Muscle layer of duodenum (tissue), 2 donors: ENCODE results near the gene SERPINI2.

Experiments
- H3K27ac ChIP-seq: one replicate; pipeline ENCODE4 v1.7.0; 2013; ENCODE audit warnings: mild to moderate bottlenecking, low read length
- H3K27me3 ChIP-seq: one replicate; pipeline ENCODE4 v1.7.0; 2013; ENCODE audit warnings: low read depth, mild to moderate bottlenecking, control low read depth, low read length
- H3K36me3 ChIP-seq, 2 donors: one replicate each; pipeline ENCODE4 v1.7.0; 2013; ENCODE audit warnings: low read length in 2 of 2, control low read depth in 1 of 2, mild to moderate bottlenecking in 1 of 2; ENCODE audit not compliant: insufficient read depth in 2 of 2, control insufficient read depth in 1 of 2
- H3K4me1 ChIP-seq, 2 donors: one replicate each; pipeline ENCODE4 v1.7.0; 2013; ENCODE audit warnings: low read length in 2 of 2, mild to moderate bottlenecking in 2 of 2, control low read depth in 1 of 2, moderate library complexity in 1 of 2; ENCODE audit not compliant: insufficient read depth in 2 of 2, control insufficient read depth in 1 of 2
- H3K4me3 ChIP-seq, 2 donors: one replicate each; pipeline ENCODE4 v1.7.0; 2013; ENCODE audit warnings: low read length in 2 of 2, low read depth in 1 of 2, mild to moderate bottlenecking in 1 of 2
- H3K9me3 ChIP-seq, 2 donors: one replicate each; pipeline ENCODE4 v1.7.0; 2013; ENCODE audit warnings: low read length in 2 of 2, control low read depth in 1 of 2, mild to moderate bottlenecking in 1 of 2; ENCODE audit not compliant: control insufficient read depth in 1 of 2
- donor health status: healthy.

The SERPINI2 gene

DNA sequence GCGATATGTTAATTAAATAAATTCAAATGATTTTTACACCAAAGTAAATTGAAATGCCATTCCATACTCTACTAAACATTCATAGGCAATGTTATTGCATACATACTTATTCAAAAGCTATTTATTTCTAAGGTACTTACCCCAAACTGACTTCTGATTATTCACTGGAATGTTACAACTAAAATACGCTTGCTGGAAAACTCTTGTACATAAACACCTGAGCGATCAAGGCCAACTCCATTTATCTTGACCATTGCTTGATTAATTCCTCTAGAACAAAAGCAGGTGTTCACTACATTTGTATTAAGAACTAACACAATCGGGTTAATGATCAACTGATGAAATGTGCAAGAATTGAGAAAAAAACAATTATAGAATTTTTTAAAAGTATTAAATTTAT, at the start of gene SERPINI2:
SERPINI2 (minus strand) TSS at position 180 of the 400 bp plus-strand sequence. CDS start 2,208 bp downstream, outside the sequence.
- H3K4me1 ChIP-seq = no peaks in the 10 kb centered on the region
- no peaks in the 10 kb centered on the region for H3K27me3 ChIP-seq
- H3K27ac ChIP-seq = no peak within 1 kb of the TSS
- H3K9me3 ChIP-seq = no peaks in the 10 kb centered on the region
- no peak within 1 kb of the TSS for H3K4me3 ChIP-seq
- H3K36me3 ChIP-seq = no peaks in the 10 kb centered on the region

- Histone ChIP-seq H3K4me3 (no peak overlapping the region), H3K27ac (no peak overlapping the region), H3K4me1 (no peaks in the 10 kb centered on the region), H3K27me3 (no peaks in the 10 kb centered on the region), H3K36me3 (no peaks in the 10 kb centered on the region), H3K9me3 (no peaks in the 10 kb centered on the region)
These were observed 47.1 kb upstream of the SERPINI2 start for GRCh38 chr3:167521006-167521355.

DNA sequence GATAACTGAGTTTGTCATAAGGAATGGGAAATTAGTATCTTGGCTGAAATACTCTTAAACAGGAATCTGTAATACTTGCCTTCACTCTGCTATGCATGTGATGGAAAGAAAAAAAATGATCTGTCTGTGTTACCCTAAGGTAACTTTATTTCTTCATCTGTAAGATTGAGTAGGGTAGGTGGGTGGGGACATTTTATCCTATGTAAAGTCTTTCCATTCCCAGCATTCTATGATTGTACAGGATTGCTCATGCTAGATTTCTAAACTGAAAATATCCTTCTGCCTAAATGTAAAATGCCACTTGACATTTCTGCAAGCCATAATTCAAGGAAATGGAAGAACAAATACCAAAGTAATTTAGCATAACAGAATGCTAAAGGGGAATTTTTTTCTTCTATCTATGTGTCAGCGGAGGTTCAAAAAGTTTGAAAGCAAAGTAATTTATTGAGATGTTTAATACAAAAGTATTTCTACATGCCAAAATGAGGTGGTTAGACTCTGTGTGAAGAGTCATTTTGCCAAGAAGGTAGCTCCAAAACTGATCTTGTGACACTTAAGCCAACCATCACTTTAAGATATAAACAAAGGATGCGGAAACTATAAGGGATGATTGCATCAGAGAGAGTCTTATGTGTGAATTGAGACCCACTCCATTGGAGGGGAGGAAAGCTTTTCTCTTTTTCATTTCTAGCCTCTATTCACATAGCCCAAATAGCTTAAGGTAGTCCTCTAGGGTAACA, 46.6 kb upstream of the SERPINI2 start:
- Histone ChIP-seq H3K36me3 (no peaks in the 10 kb centered on the region), H3K27me3 (no peaks in the 10 kb centered on the region), H3K9me3 (no peaks in the 10 kb centered on the region), H3K4me1 (no peaks in the 10 kb centered on the region), H3K27ac (no peak overlapping the region), H3K4me3 (no peak overlapping the region)

GRCh38 chr3:167507954-167508353, 34.1 kb upstream of the SERPINI2 start:
- Histone ChIP-seq H3K27me3 (no peaks in the 10 kb centered on the region), H3K36me3 (no peaks in the 10 kb centered on the region), H3K4me1 (no peaks in the 10 kb centered on the region), H3K27ac (no peak overlapping the region), H3K4me3 (no peak overlapping the region), H3K9me3 (no peaks in the 10 kb centered on the region)

GRCh38 chr3:167502401-167502800, 28.6 kb upstream of the SERPINI2 start:
- Histone ChIP-seq H3K36me3 (no peaks in the 10 kb centered on the region), H3K9me3 (no peaks in the 10 kb centered on the region), H3K4me1 (no peaks in the 10 kb centered on the region), H3K4me3 (no peak overlapping the region), H3K27me3 (no peaks in the 10 kb centered on the region), H3K27ac (no peak overlapping the region)

GRCh38 chr3:167501941-167502340, 28.1 kb upstream of the SERPINI2 start:
- no peak overlapping the region for H3K4me3 ChIP-seq
- no peaks in the 10 kb centered on the region for H3K27me3 ChIP-seq
- no peaks in the 10 kb centered on the region for H3K9me3 ChIP-seq
- H3K27ac ChIP-seq = no peak overlapping the region
- no peaks in the 10 kb centered on the region for H3K4me1 ChIP-seq
- no peaks in the 10 kb centered on the region for H3K36me3 ChIP-seq

DNA sequence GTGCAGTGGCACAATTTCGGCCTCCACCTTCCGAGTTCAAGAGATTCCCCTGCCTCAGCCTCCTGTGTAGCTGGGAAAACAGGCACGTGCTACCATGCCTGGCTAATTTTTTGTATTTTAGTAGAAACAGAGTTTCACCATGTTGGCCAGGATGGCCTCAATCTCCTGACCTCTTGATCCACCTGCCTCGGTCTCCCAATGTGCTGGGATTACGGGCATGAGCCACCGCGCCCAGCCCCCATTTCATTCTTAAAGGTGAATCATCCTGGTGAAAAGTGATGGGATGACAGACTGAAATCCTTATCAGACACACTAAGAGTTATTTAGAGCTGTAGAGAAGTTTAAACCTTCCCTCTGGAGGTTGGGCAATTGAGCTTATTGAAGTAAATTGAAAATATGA, 24.1 kb upstream of the SERPINI2 start:
- Histone ChIP-seq H3K9me3 (no peaks in the 10 kb centered on the region), H3K36me3 (no peaks in the 10 kb centered on the region), H3K27ac (no peak overlapping the region), H3K4me3 (no peak overlapping the region), H3K4me1 (no peaks in the 10 kb centered on the region), H3K27me3 (no peaks in the 10 kb centered on the region)

- Histone ChIP-seq H3K27me3 (no peaks in the 10 kb centered on the region), H3K4me3 (no peak overlapping the region), H3K36me3 (no peaks in the 10 kb centered on the region), H3K27ac (no peak overlapping the region), H3K9me3 (no peaks in the 10 kb centered on the region), H3K4me1 (no peaks in the 10 kb centered on the region)
These were observed 19.4 kb upstream of the SERPINI2 start for GRCh38 chr3:167493244-167493643.

- no peaks in the 10 kb centered on the region for H3K4me1 ChIP-seq
- H3K27ac ChIP-seq = no peak overlapping the region
These were observed 17.8 kb upstream of the SERPINI2 start for GRCh38 chr3:167491621-167492020.

DNA sequence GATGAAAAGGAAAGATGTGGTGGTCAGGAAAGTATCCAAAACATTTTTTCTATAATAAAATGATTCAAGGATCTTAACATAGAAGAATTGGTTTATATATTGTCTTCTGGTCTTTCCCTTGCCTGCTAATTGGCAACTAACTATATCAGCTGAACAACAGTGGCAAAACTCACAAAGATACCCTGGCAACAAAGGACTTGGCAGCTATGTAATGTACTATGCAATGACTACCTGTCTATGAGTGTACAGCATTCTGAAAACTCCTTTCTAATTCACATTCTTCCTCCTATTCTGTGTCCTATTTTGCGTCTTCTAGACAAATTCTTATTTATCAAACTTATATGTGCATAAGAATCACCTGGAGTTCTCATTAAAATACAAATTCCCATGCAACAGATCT, 15.7 kb upstream of the SERPINI2 start:
- Histone ChIP-seq H3K4me1 (no peaks in the 10 kb centered on the region), H3K9me3 (peaks cover 0 to 5% of the 10 kb centered on the region in 2 donors), H3K27ac (no peak overlapping the region), H3K4me3 (no peak overlapping the region), H3K27me3 (no peaks in the 10 kb centered on the region), H3K36me3 (no peaks in the 10 kb centered on the region)

More at GRCh38 chr3:167491621-167492020, 17.8 kb upstream of the SERPINI2 start:
- no peaks in the 10 kb centered on the region for H3K27me3 ChIP-seq
- H3K36me3 ChIP-seq = no peaks in the 10 kb centered on the region
- H3K4me3 ChIP-seq = no peak overlapping the region
- no peaks in the 10 kb centered on the region for H3K9me3 ChIP-seq

- no peak overlapping the region for H3K27ac ChIP-seq
- H3K4me3 ChIP-seq = no peak overlapping the region
- H3K27me3 ChIP-seq = no peaks in the 10 kb centered on the region
- no peaks in the 10 kb centered on the region for H3K4me1 ChIP-seq
- peaks cover 0 to 5% of the 10 kb centered on the region in 2 donors for H3K9me3 ChIP-seq
- no peaks in the 10 kb centered on the region for H3K36me3 ChIP-seq
These were observed 13.7 kb upstream of the SERPINI2 start for GRCh38 chr3:167487556-167487955.

DNA sequence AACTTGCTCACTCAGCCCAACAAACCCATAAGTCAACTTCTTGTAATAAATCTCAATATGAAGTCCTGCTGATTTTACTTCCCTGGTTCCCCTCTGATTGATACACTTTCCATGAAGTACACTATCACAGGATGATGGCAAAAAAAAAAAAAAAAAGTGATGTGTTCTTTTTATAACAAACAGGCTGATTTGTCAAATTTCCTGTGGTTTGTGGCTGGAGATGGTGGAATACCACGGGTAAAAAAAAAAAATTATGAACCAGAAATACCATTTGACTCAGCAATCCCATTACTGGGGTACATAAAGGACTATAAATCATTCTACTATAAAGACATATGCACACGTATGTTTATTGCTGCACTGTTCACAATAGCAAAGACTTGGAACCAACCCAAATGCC, 10.7 kb upstream of the SERPINI2 start:
- no peak overlapping the region for H3K4me3 ChIP-seq
- no peaks in the 10 kb centered on the region for H3K4me1 ChIP-seq
- H3K36me3 ChIP-seq = no peaks in the 10 kb centered on the region
- no peaks in the 10 kb centered on the region for H3K27me3 ChIP-seq
- no peak overlapping the region for H3K27ac ChIP-seq
- peaks cover 0 to 5% of the 10 kb centered on the region in 2 donors for H3K9me3 ChIP-seq
